A549 treated with RU486 at 1 μM for 4 hours (cell line): Measurements from ENCODE around the gene EML4. TPM values are rescaled to one million over a fixed set of nuclear protein-coding genes. Genes with fewer than 3 reads are reported as not detected.

Experiments used
- total RNA-seq: library from RNA; stranded (reverse); fragments of 200-300 nt; extraction: Qiagen RNA extraction; gene quantifications from 5 replicates; pipeline ENCODE4 v1.2.3, GENCODE V29; 2022; ENCODE audit warnings: low read depth

Gene EML4
- total RNA-seq: 21.0 to 31.5 TPM (median 29.9 TPM) in 5 replicates

GRCh38 chr2:42169100-42169873 lies at the start of gene EML4:
TSS of gene EML4 (plus strand) at chr2:42169353. CDS start at chr2:42169612, 259 bp downstream.

GRCh38 chr2:42360890-42361727 lies 192.0 kb downstream of the EML4 start, which contains the start of gene COX7A2L:
TSS of gene COX7A2L (minus strand) at chr2:42361217. CDS start at chr2:42361161, 56 bp downstream.

Other genes with a start within 250 kb of the EML4 start
- gene PKDCC, start 121.3 kb upstream of the EML4 start, total RNA-seq: 18.8 to 26.4 TPM (median 24.5 TPM) in 5 replicates
- 136 to 193 TPM (median 157 TPM) in 5 replicates for gene COX7A2L, start 191.9 kb downstream of the EML4 start, total RNA-seq